ENCODE data around the gene TGIF2. TPM values are rescaled to one million over a fixed set of nuclear protein-coding genes. Genes with fewer than 3 reads are reported as not detected.

TGIF2 gene
- total RNA-seq, 6 experiments from 2014 or later = 3.2 to 7.8 (median 5.9) TPM

GRCh38 chr20:36593347-36593929 is 20.0 kb downstream of the TGIF2 start:
- DNase-seq (no peak), ATAC-seq (no peak)
- TF ChIP-seq POLR2A (IDR thresholded peaks at IDR 0.05) (no peak), CTCF (IDR thresholded peaks at IDR 0.05) (no peak)
- Histone ChIP-seq H3K4me1 (no peaks in the 10 kb centered on the region), H3K27me3 (no peaks in the 10 kb centered on the region), H3K27ac (no peak overlapping the region), H3K36me3 (peaks cover 0 to 6% (median 0%) of the 10 kb centered on the region in 4 donors), H3K4me3 (no peak overlapping the region), H3K9me3 (no peaks in the 10 kb centered on the region)
- no CpG with 5 or more reads among the region's 5 CpGs for WGBS (ENCODE audit: insufficient coverage, low coverage, low lambda C conversion rate, missing lambda C conversion rate)
- intact Hi-C loops (cut with DNase I) = no loop called here

GRCh38 chr20:36599912-36600345 is 26.5 kb downstream of the TGIF2 start:
- TF ChIP-seq POLR2A (IDR thresholded peaks at IDR 0.05) (no peak), CTCF (IDR thresholded peaks at IDR 0.05) (no peak)
- DNase-seq = no peak
- WGBS (ENCODE audit: insufficient coverage, low coverage, low lambda C conversion rate, missing lambda C conversion rate) = 39% methylated on average over 5 of the region's 5 CpGs
- Histone ChIP-seq H3K4me3 (no peak overlapping the region), H3K4me1 (peaks cover 0 to 5% (median 0%) of the 10 kb centered on the region in 4 donors), H3K27me3 (no peaks in the 10 kb centered on the region), H3K36me3 (no peaks in the 10 kb centered on the region), H3K9me3 (no peaks in the 10 kb centered on the region), H3K27ac (no peak overlapping the region)
- intact Hi-C loops (cut with DNase I) = no loop called here
- no peak for ATAC-seq

- intact Hi-C loops (cut with DNase I) = no loop called here
- DNase-seq = no peak
- Histone ChIP-seq H3K4me3 (no peak overlapping the region), H3K36me3 (no peaks in the 10 kb centered on the region), H3K9me3 (no peaks in the 10 kb centered on the region), H3K27me3 (no peaks in the 10 kb centered on the region), H3K4me1 (peaks cover 0 to 5% (median 0%) of the 10 kb centered on the region in 4 donors), H3K27ac (no peak overlapping the region)
- ATAC-seq = no peak
- TF ChIP-seq POLR2A (IDR thresholded peaks at IDR 0.05) (no peak), CTCF (IDR thresholded peaks at IDR 0.05) (no peak)
- 60% methylated on average over 1 of the region's 1 CpG for WGBS (ENCODE audit: insufficient coverage, low coverage, low lambda C conversion rate, missing lambda C conversion rate)
Observed at GRCh38 chr20:36601540-36601939, 28.1 kb downstream of the TGIF2 start.

GRCh38 chr20:36604952-36605398 is 31.6 kb downstream of the TGIF2 start:
- H3K27ac ChIP-seq = peak overlapping the region; percentile 77 to 88 (median 86)
- peak overlapping the region; percentile 3 to 100 (median 100) for H3K4me3 ChIP-seq
- DNase-seq (peak; percentile 49 to 66 (median 61)), ATAC-seq (peak; percentile 9 to 11 (median 10))
- 36% methylated on average over 9 of the region's 15 CpGs for WGBS (ENCODE audit: insufficient coverage, low coverage, low lambda C conversion rate, missing lambda C conversion rate)
- H3K36me3 ChIP-seq = peaks cover 7 to 23% (median 15%) of the 10 kb centered on the region in 4 donors
- H3K4me1 ChIP-seq = peaks cover 0 to 14% (median 6%) of the 10 kb centered on the region in 4 donors
- no peaks in the 10 kb centered on the region for H3K27me3 ChIP-seq
- no peak for TF ChIP-seq CTCF (IDR thresholded peaks at IDR 0.05)
- TF ChIP-seq POLR2A (IDR thresholded peaks at IDR 0.05) = no peak
- no peaks in the 10 kb centered on the region for H3K9me3 ChIP-seq
- intact Hi-C loops (cut with DNase I) = no loop called here

Data from right lobe of liver (tissue), 6 donors.